Central memory CD4-positive, alpha-beta T cell (primary cell): Measurements from ENCODE around the gene REXO2.

ENCODE experiments used
- DNase-seq: peaks from one replicate; pipeline ENCODE4 v3.0.0; 2022
- total RNA-seq, 3 experiments: gene quantifications; one replicate each; lab custom pipeline; 2026; lab: John Stamatoyannopoulos, UW

The REXO2 gene
- total RNA-seq: 18.9 to 45.3 (median 44.2) reads per million in 3 experiments

DNA sequence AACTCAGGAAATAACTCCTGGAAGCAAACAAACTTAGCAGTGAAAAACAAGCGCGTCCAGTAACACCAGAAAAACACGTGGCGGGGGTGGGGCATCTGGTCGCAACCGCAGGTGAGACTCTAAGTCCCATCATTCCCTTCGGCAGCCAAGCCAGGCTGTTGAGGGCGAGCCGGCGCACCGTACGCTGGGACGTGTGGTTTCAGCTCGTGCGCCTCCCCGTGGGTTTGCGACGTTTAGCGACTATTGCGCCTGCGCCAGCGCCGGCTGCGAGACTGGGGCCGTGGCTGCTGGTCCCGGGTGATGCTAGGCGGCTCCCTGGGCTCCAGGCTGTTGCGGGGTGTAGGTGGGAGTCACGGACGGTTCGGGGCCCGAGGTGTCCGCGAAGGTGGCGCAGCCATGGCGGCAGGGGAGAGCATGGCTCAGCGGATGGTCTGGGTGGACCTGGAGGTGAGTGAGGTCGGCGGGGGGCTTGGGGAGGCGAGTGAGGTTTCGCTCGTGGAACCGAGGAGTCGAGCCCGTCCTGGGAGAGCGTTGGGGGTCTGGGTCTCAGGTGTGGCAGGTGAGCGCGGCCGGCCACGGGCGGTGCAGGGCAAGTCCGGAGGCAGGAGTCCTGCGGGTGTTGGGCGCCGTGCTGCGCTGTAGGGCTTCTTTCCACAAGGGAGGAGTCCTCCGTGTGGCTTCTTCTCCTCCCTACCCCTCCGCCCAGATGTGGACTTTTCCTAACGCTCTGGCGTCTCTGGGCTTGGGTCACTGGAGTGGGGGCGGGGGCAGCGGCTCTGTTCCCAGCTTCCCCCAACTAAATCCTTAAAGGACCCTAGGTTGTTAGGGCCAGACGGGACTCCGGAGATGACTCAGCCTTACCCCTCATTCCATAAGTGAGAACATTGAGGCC is at the start of gene REXO2:
Gene REXO2, plus strand, starts transcription at position 239 of the 892 bp plus-strand sequence. Its CDS starts 62 bp downstream, at position 301.
- peak; percentile 93 for DNase-seq

GRCh38 chr11:114392735-114393667 is 46.3 kb upstream of the REXO2 start:
- DNase-seq: no peak

- no peak for DNase-seq
Observed at GRCh38 chr11:114395736-114396135, 43.5 kb upstream of the REXO2 start.

DNA sequence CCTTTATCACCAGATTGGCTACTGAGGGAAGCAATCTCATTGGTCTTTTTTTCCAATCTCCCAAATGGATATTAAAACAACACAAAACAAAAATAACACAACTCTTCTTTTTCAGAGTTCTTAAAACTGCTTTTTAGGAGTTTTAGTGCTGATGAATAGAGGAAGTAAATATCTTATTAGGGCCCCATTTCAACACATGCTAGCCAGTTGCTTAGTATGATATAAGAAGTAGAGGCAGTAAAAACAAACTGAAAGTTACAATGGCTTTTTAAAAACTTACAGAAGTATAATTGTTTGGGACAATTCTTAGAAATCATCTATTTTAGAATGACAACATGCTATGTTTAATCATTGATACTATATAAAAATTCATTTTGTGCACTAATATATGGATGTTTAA is 42.4 kb upstream of the REXO2 start:
- DNase-seq: no peak

- no peak for DNase-seq
Observed at GRCh38 chr11:114397349-114397982, 41.8 kb upstream of the REXO2 start.

DNA sequence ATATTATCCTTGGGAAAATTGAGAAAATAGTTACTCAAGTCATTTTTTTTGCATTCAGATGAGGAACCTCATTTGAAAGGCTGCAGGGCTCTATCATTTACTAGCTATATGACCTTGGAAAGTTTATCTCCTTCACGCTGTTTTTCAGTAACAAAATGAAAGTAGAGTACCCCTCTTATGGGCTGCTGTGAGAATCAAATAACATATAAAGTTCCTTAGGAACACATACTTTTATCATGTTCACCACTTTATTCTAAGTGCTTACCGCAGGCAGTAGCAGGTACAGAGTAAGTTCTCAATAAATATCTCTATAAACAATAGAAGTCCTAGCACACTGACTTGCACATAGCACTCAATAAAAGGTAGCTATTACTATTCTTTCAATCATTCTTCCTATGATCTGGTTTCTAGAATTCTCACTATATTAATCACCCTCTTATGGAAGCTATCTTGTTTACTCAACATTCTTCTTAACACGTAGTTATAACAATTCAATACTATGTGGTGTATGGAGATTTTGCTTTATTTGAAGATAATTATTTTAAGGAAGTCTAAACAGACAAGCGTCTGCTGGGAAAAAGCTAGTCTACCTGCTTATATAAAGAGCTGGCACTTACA is 40.9 kb upstream of the REXO2 start:
- no peak for DNase-seq

DNA sequence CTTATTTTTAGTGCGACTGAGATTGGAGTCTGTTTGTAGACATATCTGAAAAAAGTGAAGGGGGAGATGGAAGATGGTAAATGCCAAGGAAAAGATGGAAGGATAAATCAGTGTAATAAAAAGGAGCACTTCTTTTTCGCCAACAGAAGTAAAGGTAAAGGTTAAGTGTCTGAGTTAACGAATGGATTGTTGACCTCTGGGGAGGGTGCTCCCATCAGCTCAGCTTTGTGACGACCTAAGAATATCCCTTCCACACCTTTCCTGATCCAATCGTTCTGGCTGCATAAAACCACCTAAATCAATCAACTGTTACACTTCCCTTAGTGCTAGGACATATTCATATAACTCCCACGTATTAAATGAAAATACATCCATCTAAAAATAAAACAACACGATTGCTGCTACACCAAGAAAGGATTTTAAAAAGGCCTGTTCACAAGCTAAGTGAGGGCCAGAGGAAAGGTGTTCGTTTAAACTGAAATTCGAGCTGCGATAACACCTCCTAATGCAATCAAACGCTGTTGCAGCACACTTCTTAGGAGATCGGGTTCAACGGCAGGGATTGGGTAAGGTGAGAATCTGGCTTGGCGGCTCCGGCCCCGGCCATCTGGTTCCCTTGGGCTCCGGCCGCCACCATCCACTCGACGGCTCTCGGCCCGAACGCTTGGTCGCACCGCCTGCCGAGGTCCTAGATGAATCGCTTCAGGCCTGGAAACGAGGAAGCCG is 39.6 kb upstream of the REXO2 start:
- DNase-seq: no peak

GRCh38 chr11:114400216-114400914 is 38.9 kb upstream of the REXO2 start, which contains the start of the genes C11orf71 and RBM7:
Gene C11orf71 (minus strand): TSS chr11:114400511. CDS start chr11:114400331, 180 bp downstream.
Gene RBM7 (plus strand): TSS chr11:114400666. CDS start chr11:114400672, 6 bp downstream.
- DNase-seq: peak; percentile 97

DNA sequence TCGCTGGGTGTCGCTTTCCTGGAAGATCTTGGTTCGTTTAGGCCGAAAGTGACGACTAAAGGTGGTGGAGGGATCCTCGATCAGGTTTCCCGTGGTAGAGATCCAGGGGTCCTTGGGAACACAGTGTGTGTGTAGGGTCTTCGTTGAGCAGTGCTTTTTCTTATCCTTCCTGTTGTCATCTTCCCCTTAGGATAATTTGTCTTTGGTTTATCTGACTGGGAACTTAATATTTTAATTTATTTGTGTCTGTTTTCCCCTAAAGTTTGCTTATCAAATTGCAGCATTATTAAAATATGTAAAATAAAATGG is 38.4 kb upstream of the REXO2 start:
- no peak for DNase-seq

- no peak for DNase-seq
Observed at GRCh38 chr11:114401311-114401710, 38.0 kb upstream of the REXO2 start.

DNA sequence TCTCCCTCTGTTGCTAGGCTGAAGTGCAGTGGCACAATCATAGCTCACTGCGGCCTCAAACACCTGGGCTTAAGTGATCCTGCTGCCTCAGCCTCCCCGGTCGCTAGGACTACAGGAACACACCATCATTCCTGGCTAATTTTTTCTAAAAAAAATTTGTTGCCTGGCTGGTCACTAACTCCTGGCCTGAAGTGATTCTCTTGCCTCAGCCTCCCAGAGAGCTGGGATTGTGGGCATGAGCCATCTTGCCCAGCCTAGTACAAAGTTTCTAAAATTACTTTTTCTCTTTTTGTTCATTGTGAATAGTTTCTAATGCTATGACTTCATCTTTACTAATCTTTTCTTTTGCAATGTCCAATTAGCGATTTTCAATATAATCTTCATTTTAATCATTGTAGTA is 26.3 kb upstream of the REXO2 start:
- no peak for DNase-seq

DNA sequence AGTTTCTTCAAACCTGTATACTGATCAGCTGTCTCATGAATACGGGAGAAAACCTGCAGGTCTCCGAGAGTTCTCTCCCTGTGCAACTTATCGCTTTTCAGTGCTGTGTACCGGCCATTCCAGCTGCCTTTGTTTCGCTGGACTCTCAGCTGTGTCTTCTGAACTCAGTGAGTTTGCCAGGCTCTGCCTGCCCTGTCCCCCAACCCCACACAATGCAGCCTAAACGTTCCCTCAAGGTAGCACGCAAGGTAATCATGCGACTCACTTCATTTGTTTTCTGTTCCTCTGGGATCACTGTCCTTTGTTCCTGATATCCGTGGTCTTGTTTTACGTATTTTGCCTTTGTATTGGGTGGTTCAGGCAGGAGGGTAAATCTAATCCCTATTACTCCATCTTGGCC is 25.3 kb upstream of the REXO2 start:
- DNase-seq: no peak

- DNase-seq: no peak
Observed at GRCh38 chr11:114416441-114416961, 22.8 kb upstream of the REXO2 start.

GRCh38 chr11:114426280-114426679 is 13.0 kb upstream of the REXO2 start:
- no peak for DNase-seq

GRCh38 chr11:114430290-114430689 is 9.0 kb upstream of the REXO2 start:
- DNase-seq: no peak

- DNase-seq: no peak
Observed at GRCh38 chr11:114432893-114433292, 6.4 kb upstream of the REXO2 start.

DNA sequence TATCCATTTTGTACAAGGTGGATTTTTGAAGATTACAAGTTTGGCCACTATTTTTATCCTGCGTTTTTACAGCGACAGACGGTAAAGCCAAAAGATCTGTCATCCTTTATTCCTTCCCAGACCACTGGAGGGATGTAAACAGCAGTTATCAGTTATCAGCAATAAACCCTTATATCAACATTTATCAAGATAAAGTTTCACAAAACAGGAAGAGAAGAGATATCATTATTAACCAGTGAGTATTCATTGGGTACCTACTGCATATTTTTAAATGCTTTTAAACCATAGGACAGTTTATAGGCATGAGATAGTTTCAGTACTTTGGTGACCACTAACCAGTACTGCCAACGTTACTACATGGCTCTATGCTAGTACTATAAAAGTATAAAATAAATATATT is 5.9 kb upstream of the REXO2 start:
- no peak for DNase-seq

- no peak for DNase-seq
Observed at GRCh38 chr11:114438303-114438702, 964 bp upstream of the REXO2 start.

GRCh38 chr11:114440121-114440860 is 1.0 kb downstream of the REXO2 start:
- DNase-seq: no peak
